Gastrocnemius medialis (tissue), 4 donors: ENCODE data around the gene GSTM5. TPM values are rescaled to one million over a fixed set of nuclear protein-coding genes. Genes with fewer than 3 reads are reported as not detected.
"Not testable (repeated sequence)": the region's sequence is repeated elsewhere in the genome, so short reads cannot be mapped to it uniquely, and the experiment has no call there.

ENCODE experiments used
- ATAC-seq, 2 donors: fragments of 150-250 bp; one replicate each; pipeline ENCODE4 v1.9.1; 2016
- DNase-seq, 2 donors: peaks; one replicate each; pipeline ENCODE4 v3.0.0-alpha.2; 2019
- H3K27ac ChIP-seq, 4 donors: fragments of 200-600 bp; sonication (generic); 1 replicate in 1 of 4; 2 replicates in 3 of 4; pipeline ENCODE4 v1.5.1; 2016 to 2018; ENCODE audit warnings: mild to moderate bottlenecking in 2 of 4, moderate library complexity in 1 of 4
- H3K27me3 ChIP-seq, 3 donors: fragments of 200-600 bp; sonication (generic) in 2 of 3; 1 replicate in 1 of 3; 2 replicates in 2 of 3; pipeline versions ENCODE4 v1.5.1 to v1.6.0; 2016 to 2019; ENCODE audit warnings: mild to moderate bottlenecking in 1 of 3, moderate library complexity in 1 of 3
- H3K36me3 ChIP-seq, 2 donors: fragments of 200-600 bp; sonication (generic) in 1 of 2; one replicate each; pipeline ENCODE4 v1.5.1; 2017 to 2018
- H3K4me1 ChIP-seq, 2 donors: fragments of 200-600 bp; sonication (generic) in 1 of 2; one replicate each; pipeline ENCODE4 v1.5.1; 2016 to 2017; ENCODE audit warnings: mild to moderate bottlenecking in 2 of 2
- H3K4me3 ChIP-seq, 4 donors: fragments of 200-600 bp; sonication (generic) in 3 of 4; 1 replicate in 1 of 4; 2 replicates in 3 of 4; pipeline ENCODE4 v1.5.1; 2016 to 2019; ENCODE audit warnings: mild to moderate bottlenecking in 2 of 4
- H3K9me3 ChIP-seq, 3 donors: fragments of 200-600 bp; sonication (generic) in 2 of 3; 1 replicate in 1 of 3; 2 replicates in 2 of 3; pipeline ENCODE4 v1.5.1; 2016 to 2019
- POLR2A ChIP-seq, 2 donors: fragments of 450-650 bp; IDR thresholded peaks; one replicate each; pipeline ENCODE4 v1.6.1; 2017; ENCODE audit warnings: antibody characterized with exemption in 2 of 2, mild to moderate bottlenecking in 2 of 2, moderate library complexity in 2 of 2
- in situ Hi-C, 4 donors: fragments of 200-750 bp; cut with MboI; loops; one replicate each; pipeline versions ENCODE4 v1.15.0 to v1.8.0; 2017; ENCODE audit warnings: low sequenced_read_pairs in 4 of 4
- intact Hi-C: fragments of 100-400 bp; cut with DNase I; formaldehyde crosslinking; loops from one replicate; pipeline ENCODE4 v1.15.1; 2023; ENCODE audit warnings: low total_unique reads
- total RNA-seq, 4 donors: library from RNA; depleted of rRNA; stranded (reverse); fragments of >200 nt; gene quantifications; one replicate each; pipeline versions ENCODE4 v1.1.0 to v1.2.3, GENCODE V29; 2016
- TF ChIP-seq, protein P1 (sequence below), 5 experiments: fragments of 450-650 bp in 3 of 5; fragments of 200-600 bp in 2 of 5; sonication (generic) in 2 of 5; IDR thresholded peaks in 4 of 5; conservative IDR thresholded peaks in 1 of 5; 1 replicate in 4 of 5; 2 replicates in 1 of 5; pipeline ENCODE4 v1.5.1; 2016 to 2019; ENCODE audit warnings: antibody characterized with exemption in 5 of 5, mild to moderate bottlenecking in 3 of 5, moderate library complexity in 3 of 5

GSTM5 gene
- 1 to 10 TPM in 1 of 4 donors, under 1 TPM in 3; 0.15 to 1.9 (median 0.63) TPM for total RNA-seq

DNA sequence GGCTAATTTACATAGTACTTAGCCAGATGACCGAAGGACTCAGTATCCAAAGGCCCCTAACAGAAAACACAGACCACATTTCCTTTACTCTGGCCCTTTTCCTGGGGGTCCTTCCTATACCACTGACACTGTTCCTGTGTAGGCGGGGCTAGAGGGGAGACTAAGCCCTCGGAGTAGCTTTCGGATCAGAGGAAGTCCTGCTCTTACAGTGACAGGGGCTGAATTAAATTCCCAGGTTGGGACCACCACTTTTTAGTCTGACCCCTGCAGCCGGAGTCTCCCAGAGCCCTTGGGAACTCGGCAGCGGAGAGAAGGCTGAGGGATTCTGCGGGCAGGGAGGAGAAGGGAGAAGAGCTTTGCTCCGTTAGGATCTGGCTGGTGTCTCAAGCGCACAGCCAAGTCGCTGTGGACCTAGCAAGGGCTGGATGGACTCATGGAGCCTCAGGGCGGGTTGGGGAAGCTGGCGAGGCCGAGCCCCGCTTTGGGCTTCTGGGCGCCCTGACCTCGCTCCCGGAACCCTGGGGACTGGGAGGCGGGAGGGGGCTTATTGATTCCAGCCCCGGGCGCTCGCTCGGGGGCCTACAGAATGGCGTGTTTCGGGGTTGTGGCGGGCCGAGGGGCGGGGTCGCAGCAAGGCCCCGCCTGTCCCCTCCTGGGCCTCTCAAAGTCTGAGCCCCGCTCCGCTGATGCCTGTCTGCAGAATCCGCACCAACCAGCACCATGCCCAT lies at the start of gene GSTM5:
Gene GSTM5 (plus strand): TSS at position 659 of the 728 bp plus-strand sequence. CDS start 62 bp downstream, at position 721.
- H3K27ac ChIP-seq, H3K36me3 ChIP-seq, H3K9me3 ChIP-seq, in situ Hi-C loops, ATAC-seq, DNase-seq, intact Hi-C loops, H3K4me1 ChIP-seq, H3K27me3 ChIP-seq: not testable (repeated sequence)
- H3K4me3 ChIP-seq, result peak within 1 kb of the TSS in 3 of 4 donors; percentile 17 to 36 (median 29)

GRCh38 chr1:109664671-109665070 lies 47.4 kb upstream of the GSTM5 start:
- H3K27me3 ChIP-seq, result no peaks in the 10 kb centered on the region
- H3K27ac ChIP-seq, result peak overlapping the region; percentile 27 to 66 (median 42)
- intact Hi-C loops (no loop called here), in situ Hi-C loops (loop anchor here in 1 of 4 donors (10.0 kb wide), 1 partner anchor 320 kb away; the partner anchor contains the start of gene AHCYL1)
- ATAC-seq, result no peak
- no peak overlapping the region for H3K4me3 ChIP-seq
- DNase-seq, result no peak
- peaks cover 6 to 16% of the 10 kb centered on the region in 2 donors for H3K4me1 ChIP-seq
- TF ChIP-seq, protein P1, sequence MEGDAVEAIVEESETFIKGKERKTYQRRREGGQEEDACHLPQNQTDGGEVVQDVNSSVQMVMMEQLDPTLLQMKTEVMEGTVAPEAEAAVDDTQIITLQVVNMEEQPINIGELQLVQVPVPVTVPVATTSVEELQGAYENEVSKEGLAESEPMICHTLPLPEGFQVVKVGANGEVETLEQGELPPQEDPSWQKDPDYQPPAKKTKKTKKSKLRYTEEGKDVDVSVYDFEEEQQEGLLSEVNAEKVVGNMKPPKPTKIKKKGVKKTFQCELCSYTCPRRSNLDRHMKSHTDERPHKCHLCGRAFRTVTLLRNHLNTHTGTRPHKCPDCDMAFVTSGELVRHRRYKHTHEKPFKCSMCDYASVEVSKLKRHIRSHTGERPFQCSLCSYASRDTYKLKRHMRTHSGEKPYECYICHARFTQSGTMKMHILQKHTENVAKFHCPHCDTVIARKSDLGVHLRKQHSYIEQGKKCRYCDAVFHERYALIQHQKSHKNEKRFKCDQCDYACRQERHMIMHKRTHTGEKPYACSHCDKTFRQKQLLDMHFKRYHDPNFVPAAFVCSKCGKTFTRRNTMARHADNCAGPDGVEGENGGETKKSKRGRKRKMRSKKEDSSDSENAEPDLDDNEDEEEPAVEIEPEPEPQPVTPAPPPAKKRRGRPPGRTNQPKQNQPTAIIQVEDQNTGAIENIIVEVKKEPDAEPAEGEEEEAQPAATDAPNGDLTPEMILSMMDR (IDR thresholded peaks at IDR 0.05 in 4 of 5, conservative IDR thresholded peaks at IDR 0.05 in 1 of 5), result no peak
- TF ChIP-seq POLR2A (IDR thresholded peaks at IDR 0.05), result no peak
- peaks cover 0 to 2% of the 10 kb centered on the region in 2 donors for H3K36me3 ChIP-seq
- no peaks in the 10 kb centered on the region for H3K9me3 ChIP-seq

- H3K4me1 ChIP-seq, result peaks cover 6 to 16% of the 10 kb centered on the region in 2 donors
- intact Hi-C loops (no loop called here), in situ Hi-C loops (loop anchor here in 1 of 4 donors (10.0 kb wide), 1 partner anchor 317 kb away; the partner anchor contains the start of gene AHCYL1)
- peaks cover 0 to 5% of the 10 kb centered on the region in 2 donors for H3K36me3 ChIP-seq
- no peaks in the 10 kb centered on the region for H3K9me3 ChIP-seq
- DNase-seq (peak; percentile 86 to 90), ATAC-seq (peak; percentile 92)
- no peaks in the 10 kb centered on the region for H3K27me3 ChIP-seq
- TF ChIP-seq, protein P1 (IDR thresholded peaks at IDR 0.05 in 4 of 5, conservative IDR thresholded peaks at IDR 0.05 in 1 of 5), result no peak
- peak; percentile 28 to 49 for TF ChIP-seq POLR2A (IDR thresholded peaks at IDR 0.05)
- peak within 1 kb of the TSS; percentile 69 to 82 (median 74) for H3K27ac ChIP-seq
- H3K4me3 ChIP-seq, result peak within 1 kb of the TSS; percentile 62 to 67 (median 64)
Observed at GRCh38 chr1:109667452-109668122, 44.5 kb upstream of the GSTM5 start, which contains the start of gene GSTM2. TSS of gene GSTM2 (plus strand) at chr1:109668057. CDS start at chr1:109668116, 59 bp downstream.

- peak overlapping the region; percentile 62 to 67 (median 64) for H3K4me3 ChIP-seq
- in situ Hi-C loops (loop anchor here in 1 of 4 donors (10.0 kb wide), 1 partner anchor 317 kb away; the partner anchor contains the start of gene AHCYL1), intact Hi-C loops (no loop called here)
- H3K27me3 ChIP-seq, result no peaks in the 10 kb centered on the region
- TF ChIP-seq POLR2A (IDR thresholded peaks at IDR 0.05), result no peak
- TF ChIP-seq, protein P1 (IDR thresholded peaks at IDR 0.05 in 4 of 5, conservative IDR thresholded peaks at IDR 0.05 in 1 of 5), result no peak
- peaks cover 0 to 5% of the 10 kb centered on the region in 2 donors for H3K36me3 ChIP-seq
- ATAC-seq (peak; percentile 46 to 48), DNase-seq (peak in 1 of 2 donors; percentile 28)
- H3K9me3 ChIP-seq, result no peaks in the 10 kb centered on the region
- peaks cover 6 to 15% of the 10 kb centered on the region in 2 donors for H3K4me1 ChIP-seq
- peak overlapping the region; percentile 69 to 82 (median 74) for H3K27ac ChIP-seq
Observed at GRCh38 chr1:109668123-109668775, 43.8 kb upstream of the GSTM5 start.
